HG02870 (cell line): ENCODE measurements around the gene RBM22.
A peak's percentile ranks its signal among the peaks of the same experiment; 100 is the strongest.
"Not testable (repeated sequence)": the region's sequence is repeated elsewhere in the genome, so short reads cannot be mapped to it uniquely, and the experiment has no call there.

ENCODE experiments used
- ATAC-seq: cut with Tn5 transposase; IDR thresholded peaks from one replicate; pipeline ENCODE4 v1.9.1; 2021; ENCODE audit warnings: mild to moderate bottlenecking, moderate library complexity; ENCODE audit not compliant: unreplicated experiment

The RBM22 gene

DNA sequence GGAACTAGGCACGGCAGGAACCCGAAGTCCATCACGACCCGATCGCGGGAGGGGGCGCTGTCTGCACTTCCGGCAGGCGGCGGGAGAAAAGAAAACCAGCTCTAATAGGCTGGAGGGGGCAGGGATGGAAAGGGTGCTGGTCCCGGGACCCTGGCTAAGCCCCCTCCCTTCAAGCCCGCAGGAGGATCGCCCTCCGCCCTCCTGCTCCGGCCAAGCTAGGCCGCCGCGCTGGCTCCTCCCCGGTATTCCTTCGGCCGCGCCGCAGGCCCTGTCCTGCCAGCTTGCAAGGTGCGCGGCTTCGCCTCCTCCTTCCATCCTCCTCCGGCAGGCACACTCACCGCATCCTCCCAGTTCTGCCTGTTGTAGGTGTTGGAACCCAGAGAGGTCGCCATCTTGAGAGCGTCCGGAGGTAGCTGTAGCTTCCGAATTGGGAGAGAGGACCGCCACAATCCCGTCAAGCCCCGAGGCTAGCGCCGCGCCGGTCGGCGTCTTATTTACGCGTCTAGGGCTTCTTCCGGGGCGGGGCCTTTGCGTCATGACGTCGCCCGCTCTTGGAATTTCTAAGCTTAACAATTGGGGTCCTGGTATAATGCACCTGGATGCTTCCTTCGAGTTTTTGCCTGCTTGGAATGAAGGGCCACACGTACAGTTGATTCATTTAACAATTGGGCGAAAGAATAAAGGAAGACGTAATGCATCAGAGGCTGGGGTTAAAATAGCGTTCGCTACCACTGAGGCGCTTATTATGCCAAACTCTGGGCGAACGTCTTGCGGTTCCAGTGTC lies at the start of gene RBM22:
Gene RBM22, minus strand, starts transcription at position 469 of the 784 bp plus-strand sequence. Its CDS starts 77 bp downstream, at position 392.
- ATAC-seq: peak; percentile 95

DNA sequence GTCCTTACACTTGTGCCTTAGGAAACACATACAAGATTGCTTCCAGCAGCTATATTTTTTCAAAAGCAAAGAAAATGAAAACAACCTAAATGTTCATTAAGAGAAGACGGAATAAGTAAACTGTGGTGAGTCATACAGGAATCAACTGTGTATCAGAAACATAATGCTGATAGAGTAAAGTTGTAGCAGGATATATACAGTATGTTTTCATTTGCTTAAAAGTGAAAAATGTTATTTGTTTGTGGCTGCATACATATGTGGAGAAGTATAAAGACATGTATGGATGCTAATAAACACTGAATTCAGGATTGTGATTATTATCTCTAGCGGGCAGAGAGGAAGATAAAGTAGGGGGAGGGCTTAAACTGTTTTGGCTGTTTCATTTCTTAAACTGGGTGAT lies 49.6 kb upstream of the RBM22 start:
- no peak for ATAC-seq

DNA sequence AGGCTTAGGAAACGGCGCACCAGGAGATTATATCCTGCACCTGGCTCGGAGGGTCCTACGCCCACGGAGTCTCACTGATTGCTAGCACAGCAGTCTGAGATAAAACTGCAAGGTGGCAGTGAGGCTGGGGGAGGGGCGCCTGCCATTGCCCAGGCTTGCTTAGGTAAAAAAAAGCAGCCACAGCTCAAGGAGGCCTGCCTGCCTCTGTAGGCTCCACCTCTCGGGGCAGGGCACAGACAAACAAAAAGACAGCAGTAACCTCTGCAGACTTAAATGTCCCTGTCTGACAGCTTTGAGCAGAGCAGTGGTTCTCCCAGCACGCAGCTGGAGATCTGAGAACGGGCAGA lies 42.3 kb upstream of the RBM22 start:
- ATAC-seq: not testable (repeated sequence)

DNA sequence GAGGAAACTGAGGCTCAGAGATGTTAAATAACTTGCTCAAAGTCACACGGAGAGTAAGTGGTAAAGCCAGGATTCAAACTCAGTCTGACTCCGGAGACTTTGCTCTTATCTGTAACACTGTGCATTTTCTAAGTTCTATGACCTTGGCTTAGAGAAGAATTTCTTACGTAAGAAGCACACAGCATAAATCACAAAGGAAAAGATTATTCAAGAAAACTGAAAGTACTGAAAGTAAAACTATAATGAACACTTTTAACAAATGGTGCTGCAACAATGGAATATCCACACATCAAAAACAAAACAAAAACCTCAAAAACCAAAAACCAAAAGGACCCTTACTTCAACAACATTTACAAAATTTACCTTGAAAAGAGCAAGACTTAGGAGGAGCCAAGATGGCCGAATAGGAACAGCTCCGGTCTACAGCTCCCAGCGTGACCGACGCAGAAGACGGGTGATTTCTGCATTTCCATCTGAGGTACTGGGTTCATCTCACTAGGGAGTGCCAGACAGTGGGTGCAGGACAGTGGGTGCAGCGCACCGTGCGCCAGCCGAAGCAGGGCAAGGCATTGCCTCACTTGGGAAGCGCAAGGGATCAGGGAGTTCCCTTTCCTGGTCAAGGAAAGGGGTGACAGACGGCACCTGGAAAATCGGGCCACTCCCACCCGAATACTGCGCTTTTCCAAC lies 41.7 kb upstream of the RBM22 start:
- ATAC-seq: not testable (repeated sequence)

DNA sequence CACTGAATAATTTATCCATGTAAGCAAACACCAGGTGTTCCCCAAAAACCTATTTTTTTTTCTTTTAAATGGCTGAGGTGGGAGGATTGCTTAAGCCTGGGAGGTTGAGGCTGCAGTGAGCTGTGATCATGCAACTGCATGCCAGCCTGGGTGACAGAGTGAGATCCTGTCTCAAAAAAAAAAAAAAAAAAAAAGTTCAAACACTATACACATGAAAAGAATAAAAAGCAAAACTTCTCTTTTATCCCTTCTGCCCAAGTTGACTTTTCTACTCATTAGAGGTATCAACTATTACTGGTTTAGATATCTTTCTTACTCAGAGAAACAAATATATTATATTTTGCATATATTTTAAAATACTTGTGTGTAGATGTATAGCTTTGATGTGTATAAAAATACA lies 40.1 kb upstream of the RBM22 start:
- no peak for ATAC-seq

DNA sequence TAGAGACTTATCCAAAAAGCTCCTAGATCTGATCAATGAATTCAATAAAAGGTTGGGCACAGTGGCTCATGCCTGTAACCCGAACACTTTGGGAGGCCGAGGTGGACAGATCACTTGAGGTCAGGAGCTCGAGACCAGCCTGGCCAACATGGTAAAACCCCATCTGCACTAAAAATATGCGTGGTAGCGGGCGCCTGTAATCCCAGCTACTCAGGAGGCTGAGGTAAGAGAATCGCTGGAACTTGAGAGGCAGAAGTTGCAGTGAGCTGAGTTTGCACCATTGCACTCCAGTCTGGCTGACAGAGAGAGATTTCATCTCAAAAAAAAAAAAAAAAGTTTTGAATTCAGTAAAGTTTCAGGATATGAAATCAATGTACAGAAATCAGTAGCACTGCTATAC lies 38.0 kb upstream of the RBM22 start:
- ATAC-seq: no peak

DNA sequence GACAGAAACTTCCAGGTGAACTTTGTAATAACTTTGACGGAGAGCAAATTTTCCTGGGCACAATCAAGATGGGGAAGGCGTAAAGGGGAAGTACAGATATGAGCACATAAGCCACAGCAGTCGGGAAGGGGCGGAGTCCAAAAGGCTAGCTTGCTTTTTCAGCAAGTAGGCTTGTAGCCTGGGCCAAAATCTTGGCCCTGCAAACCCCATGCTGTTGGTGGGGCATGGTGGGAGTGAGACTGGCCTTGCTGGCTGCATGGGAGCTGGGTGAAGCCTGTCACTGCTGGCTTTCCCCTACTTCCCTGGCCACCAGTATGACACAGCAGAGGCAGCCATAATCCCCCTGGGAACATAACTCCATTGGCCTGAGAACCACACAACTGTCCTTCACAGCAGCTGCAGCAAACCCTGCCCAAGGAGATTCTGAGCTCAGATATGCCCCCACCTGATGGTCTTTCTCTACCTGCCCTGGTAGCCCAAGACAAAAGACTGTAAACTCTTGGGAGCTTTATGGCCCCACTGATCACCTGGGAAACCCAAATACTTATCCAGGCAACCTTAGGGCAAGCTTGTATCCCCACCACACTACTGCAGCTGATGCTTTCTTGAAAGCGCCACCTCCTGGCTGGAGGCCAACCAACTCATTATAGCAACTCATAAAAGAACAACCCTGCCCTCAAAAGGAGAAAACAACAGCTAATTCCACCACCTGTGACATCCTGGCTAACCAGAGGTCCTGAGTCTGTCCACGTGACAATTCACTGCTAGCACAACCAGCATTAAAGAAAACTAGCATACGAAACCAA lies 33.9 kb upstream of the RBM22 start:
- ATAC-seq: peak; percentile 58

DNA sequence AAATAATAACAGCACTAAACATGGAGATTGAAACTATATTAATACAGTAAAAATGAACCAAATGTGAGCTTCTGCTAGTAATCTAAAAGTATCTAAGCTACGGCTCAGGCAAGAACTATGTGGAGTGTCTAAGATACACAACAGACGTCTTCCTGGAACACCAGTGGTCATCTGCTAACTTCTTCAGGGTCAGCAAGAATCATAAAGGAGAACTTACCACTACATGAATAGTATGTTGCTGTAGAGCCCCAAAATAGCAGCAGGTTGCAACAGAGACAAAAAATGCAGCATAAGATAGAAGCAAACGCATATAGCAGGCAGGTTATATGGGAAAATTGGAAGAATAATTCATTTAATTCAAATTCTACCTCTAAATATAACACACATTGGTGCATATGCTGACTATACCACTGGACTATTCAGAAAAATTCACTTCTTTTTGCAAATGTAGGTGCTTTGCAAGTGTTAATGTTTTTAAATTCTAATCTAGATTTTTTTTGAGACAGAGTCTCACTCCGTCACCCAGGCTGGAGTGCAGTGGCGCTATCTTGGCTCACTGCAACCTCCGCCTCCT lies 30.9 kb upstream of the RBM22 start:
- no peak for ATAC-seq

DNA sequence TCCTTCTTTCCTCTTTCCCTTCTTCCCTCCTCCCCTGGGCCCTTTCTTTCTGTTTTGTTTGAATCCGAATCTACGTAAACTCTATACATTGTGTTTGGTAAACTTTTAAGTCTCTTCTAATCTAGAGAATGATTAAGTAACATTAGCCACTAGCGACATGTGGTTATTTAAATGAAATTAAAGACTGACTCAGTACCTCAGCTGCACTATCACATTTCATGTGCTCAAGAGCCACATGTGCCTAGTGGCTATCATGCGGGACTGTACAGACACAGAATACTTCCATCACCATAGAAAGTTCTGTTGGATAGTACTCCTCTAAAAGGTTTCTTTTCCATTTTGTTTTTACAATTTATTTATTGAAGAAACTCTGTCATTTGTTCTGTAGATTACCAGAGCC lies 29.0 kb upstream of the RBM22 start:
- no peak for ATAC-seq

DNA sequence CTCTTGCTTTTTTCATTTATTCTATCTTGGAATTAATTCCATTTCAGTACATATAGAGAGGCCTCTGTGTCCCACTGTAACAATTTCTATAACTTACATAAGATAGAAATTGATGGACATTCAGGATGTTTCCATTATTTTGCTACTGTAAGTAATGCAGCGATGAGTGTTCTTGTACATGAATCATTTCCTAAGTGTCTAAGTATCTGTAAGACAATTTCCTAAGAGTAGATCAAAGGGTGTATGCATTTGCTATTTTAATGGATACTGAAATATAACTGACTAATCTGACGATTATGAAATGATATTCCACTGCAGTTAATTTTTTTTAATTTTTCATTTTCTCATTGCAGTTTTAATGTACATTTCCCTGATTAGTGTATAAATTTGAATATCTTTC lies 23.0 kb upstream of the RBM22 start:
- no peak for ATAC-seq

DNA sequence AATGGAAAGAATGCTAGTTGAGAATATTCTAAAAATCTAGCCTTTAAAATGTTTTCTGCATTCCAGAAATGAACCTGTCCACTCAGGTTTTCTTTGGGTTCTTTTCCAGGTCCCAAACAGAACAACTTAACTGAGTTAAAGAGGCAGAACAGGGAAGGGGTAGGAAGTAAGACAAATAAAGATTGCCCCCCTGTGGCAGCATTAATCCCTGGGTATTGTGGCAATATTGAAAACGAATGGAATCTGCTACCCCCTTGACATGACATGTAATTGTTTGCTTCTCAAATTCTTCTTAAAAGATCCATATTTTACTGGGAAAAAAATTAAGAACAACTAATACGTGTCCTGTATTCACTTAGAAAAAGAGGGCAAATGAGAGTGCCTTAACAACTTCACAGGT lies 9.3 kb upstream of the RBM22 start:
- ATAC-seq: no peak

DNA sequence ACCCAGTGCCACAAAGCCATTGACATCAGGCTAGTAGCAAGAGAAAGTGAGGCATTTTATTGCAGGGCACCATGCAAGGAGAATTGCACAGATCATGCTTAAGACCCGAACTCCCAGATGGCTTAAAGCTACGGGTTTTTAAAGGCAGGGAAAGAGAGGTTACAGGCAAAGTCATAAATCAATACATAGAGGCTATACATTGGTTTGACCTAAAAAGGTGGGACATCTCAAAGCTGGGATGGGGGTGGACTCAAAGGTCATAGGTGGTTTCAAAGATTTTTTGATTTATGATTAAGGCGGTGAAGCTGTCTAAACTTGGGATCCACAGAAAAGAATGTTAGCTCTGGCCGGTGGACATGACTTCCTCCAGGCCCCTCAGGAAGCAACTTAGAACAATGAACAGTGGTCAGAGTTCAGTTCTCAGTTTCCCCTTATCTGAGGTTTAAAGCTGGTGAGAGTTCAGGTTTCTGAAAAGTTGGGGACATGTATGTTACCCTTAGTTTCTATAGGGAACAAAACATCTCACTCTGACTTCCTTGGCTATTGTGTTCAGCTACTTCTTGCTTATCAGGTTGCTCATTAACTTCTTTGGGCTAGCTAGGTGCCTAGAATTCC lies 6.0 kb upstream of the RBM22 start:
- ATAC-seq: no peak

DNA sequence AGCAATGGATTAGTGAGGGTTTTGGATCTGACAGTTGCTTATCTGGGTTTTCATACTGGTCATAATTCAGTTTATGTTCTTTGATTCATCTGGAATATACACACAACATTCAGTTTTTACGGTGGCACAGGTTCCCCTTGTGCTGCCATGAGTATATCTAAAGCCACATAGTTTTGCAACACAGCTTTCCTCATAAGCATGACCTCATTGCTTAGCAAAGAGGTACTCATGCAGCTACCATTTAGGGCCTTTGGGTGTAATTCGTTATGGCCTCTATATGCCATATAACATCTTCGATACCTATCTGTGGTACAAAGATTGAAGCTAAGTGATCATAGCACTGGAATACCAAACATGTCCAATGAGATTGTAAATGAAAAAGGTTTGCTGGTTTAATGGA lies 2.9 kb upstream of the RBM22 start:
- no peak for ATAC-seq

DNA sequence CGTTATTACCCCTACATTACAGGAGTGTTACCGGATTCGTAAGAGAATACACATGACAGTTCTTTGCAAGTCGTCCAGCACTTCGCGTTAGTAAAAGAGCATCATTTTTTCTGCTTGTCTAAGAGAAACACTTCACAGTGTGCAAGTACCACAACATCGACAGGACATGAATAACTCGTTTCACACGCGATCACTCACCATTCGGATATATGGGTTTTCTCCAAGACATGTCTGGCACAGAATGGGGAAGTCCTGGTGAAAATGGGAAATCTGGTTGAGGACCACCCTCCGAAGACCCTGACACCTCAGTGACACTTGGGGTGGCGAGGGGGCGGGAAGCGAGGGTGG lies 642 bp downstream of the RBM22 start:
- no peak for ATAC-seq

DNA sequence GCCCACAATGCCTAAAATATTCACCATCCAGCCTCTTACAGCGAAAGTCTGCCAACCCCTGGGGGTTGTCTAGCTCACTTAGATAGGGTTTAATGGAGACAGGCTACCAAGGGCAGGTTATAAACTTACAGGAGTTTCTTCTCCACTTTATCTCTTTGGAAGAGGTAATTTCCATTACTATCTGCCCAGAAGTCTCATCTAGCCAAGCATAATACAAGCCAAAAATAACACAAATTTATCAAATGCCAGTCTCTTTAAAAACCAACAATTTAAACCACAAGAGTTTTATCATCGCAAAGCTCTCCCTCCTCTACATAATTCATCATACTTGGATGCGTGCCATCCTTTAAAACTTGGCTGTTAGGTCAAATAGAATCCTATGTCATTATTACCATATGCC lies 6.2 kb downstream of the RBM22 start:
- no peak for ATAC-seq

DNA sequence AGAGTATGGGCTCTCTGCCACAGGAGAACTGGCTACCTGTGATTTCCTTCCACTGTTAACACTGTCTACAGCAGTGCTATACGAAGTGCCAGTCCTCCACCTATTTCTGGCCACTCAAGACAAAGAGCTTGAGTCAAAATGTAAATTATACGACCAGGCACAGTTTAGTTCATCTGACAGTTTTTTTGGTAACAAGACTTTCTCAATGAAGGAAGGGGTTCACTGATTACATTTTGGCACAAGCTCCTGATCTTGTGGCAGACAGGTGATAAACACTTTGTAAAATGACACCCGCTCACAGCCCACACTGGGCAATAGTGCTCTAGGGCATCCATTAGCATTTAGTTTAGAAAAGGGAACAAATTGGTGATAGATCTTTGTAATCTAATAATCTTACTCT lies 8.6 kb downstream of the RBM22 start:
- ATAC-seq: no peak

DNA sequence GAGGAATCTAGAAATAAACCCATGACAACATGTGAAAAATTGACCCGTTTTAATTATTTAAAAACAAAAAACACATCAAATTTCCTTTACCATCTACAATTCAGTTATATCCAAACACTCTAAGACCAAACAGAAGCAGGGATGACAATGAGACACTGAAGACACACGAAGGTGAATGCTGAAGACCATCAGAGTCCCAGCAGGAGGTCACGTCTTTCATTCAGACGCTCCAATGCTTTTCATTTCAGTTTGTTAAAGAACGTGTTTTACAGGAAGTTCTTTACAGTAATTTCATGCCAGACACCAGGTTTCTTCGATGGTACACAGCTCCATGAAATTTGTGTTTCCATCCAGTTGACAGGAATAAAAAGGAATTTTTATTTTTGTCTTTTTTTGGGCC lies 10.1 kb downstream of the RBM22 start:
- no peak for ATAC-seq

DNA sequence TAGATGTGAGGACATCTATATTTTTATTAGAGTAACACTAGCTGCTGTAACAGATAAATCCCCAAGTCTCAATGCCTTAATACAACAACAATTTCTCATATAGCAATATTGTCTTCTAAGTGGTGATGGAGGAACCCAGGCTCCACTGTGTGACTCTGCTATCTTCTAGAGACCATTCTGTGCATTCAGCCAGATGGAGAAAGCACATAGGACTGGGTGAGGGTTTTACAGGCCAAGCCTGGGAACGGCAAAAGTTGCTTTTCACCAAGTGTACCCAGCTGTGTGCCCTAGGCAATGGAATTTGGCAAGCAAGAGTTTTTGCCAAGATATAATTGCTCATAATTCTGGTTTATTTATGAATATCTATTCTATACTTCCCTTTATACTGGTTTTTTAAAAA lies 11.7 kb downstream of the RBM22 start:
- no peak for ATAC-seq

DNA sequence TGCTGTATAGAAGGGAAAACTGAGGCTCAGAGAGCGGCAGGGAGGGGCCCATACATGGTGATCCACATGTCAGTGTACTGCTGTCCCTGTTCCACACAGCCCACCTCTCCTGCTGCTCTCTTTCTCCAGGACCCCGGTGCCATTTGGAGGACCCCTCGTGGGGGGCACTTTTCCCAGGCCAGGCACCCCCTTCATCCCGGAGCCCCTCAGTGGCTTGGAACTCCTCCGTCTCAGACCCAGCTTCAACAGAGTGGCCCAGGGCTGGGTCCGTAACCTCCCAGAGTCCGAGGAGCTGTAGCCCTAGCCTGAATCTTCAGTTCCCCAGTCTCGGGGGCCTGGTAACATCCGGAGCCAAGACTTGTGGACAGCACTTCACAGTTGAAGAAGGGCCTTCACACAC lies 24.3 kb downstream of the RBM22 start:
- no peak for ATAC-seq

DNA sequence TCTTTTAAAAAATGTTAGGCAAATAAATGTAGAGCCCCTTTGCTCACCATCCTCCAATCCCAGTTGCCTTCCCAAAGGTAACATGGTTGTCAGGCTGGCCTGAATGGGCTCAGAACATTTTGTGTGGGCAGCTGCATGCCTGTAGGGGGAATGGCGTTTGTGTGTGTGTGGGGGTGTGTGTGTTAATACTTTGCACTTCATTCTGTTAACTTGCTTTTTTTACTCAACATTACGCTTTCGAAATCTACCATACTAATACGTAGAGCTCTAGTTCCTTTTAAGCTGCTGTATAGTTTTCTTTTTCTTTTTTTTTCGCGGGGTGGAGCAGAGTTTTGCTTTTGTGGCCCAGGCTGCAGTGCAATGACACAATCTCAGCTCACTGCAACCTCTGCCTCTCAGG lies 25.8 kb downstream of the RBM22 start:
- ATAC-seq: no peak

DNA sequence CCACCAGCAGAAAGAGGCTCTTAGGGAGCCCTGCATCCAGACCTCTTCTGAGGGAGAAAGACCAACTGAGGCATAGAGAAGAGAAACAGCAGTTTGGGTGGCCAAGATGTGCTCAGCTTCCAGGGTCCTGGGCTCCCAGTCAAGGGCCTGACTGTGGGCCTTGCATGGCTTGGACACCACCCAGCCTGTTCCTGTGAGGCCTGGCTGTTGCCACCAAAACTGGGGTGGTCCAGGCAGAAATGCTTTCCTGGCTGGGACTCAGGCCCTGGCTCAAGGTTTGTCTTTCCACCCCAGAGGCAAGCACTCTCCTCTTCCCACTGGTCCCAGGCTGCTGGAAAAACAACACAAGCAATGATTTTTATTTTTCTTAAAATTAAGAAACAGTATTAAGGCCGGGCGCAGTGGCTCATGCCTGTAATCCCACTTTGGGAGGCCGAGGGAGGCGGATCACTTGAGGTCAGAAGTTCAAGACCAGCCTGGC lies 26.5 kb downstream of the RBM22 start:
- ATAC-seq: no peak
